K562 treated with DMSO at 1 percent for 24 hours (cell line): Measurements from ENCODE around the gene RSPH10B. TPM values are rescaled to one million over a fixed set of nuclear protein-coding genes. Genes with fewer than 3 reads are reported as not detected.

ENCODE experiments used
- total RNA-seq: library from RNA; unstranded; fragments of 300-600 nt; gene quantifications from 2 replicates; pipeline ENCODE4 v1.2.3, GENCODE V29; 2022; ENCODE audit warnings: low read depth; ENCODE audit not compliant: insufficient read depth

RSPH10B gene
- total RNA-seq: 0.08 TPM in 1 of 2 replicates, not detected in the other

DNA sequence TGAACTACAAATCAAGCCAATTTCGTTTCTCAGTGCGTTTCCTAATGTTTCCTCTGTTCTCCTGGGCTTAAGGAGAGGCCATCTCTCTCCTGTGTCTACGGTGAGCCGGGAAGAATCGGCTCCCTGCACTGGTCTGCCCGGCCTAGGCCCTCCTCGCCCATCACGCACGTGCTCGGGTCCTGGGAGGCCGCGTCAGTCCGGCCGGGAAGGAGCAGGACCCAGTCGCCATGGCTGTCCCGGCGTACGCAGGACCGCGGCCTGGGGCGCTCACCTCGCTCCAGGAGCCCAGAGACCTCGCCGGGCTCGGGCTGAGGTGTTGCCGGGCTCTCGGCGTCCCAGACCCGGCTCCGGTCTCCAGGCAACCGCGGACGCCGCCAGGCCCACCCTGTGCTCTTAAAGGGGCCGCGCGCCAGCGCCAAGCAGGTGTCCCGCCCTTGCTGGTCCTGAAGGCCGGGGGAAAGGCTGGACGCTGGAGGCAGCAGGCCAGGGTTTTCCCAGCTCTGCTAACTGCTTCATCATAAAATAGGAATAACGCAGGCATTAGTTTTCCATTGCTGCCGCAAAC, at the start of gene RSPH10B:
Gene RSPH10B, minus strand, starts transcription at position 343 of the 565 bp plus-strand sequence. CDS start 3,573 bp downstream, outside the sequence.

DNA sequence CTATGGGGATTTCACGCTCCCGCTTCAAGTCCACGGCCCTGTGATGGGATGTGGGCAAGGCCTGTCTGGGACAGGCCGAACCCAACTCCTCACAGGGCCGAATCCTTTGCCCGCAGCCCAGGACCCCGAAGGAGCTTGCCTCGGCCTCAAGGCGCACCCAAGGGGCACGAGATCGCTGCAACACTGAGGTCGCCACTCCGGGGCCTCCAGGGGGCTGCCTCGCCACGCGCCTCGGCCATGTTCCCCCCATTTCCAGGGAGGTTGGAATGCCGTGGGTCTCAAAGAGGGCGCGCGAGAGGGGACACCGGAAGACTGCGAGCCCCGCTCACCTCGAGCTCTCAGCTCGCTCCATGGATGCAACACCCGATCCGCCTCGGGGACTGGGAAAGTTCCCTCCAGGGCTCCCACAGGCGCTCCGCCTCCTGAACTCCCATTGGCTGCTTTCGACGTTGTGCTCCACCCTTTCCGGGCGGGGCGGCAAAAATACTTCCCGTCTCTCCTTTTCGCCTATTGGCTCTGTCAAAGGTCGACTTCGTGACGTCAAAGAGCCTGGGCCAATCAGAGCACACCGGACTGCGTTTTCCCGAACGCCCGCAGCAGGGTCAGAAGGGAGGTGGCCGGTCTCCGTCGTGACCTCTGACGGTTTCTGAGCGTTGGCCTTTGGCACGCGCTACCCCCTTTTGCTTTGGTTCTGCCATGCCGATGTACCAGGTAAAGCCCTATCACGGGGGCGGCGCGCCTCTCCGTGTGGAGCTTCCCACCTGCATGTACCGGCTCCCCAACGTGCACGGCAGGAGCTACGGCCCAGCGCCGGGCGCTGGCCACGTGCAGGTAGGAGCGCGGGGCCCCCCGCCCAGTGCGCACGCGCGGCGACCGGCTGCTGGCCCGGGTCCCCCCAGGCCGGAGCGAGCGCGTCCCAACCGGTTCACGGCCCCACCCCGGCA, 38.5 kb upstream of the RSPH10B start, which contains the start of the genes AIMP2 and PMS2:
Gene AIMP2, plus strand, starts transcription at position 605 of the 944 bp plus-strand sequence. Its CDS starts 92 bp downstream, at position 697.
Gene PMS2, minus strand, starts transcription at position 382 of the 944 bp plus-strand sequence. Its CDS starts 30 bp downstream, at position 352.

DNA sequence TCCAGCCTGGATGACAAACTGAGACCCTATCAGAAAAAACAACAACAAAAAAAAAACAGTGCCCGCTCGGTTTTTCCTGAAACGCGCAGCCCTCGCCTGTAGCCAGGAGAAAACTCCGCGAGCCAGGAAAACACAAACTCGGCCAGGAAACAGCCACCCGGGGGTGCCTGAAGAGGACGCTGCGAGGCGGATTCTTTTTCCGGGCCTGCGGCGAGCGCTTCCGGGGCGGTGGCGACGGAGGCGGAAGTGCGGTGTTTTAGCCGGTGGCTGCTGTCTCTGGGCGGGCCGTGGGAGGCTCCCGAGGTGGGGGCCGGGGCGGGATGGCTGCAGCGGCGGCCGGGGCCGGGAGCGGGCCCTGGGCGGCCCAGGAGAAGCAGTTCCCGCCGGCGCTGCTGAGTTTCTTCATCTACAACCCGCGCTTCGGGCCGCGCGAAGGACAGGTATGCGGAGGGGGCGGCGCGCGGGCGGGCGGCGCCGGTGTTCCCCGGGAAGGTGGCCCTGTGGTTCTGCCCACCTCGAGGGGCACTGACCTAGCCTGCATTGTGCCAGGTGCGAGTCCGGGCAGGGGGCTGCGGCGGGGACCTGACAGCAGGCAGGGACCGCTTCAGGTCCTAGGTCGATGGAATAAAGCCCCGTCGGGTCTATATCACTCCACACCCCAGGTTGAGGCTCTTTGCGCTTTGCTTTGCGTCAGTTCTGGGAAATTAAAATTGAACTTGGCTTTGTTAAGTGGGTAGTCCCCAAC, 71.8 kb downstream of the RSPH10B start, which contains the start of gene CCZ1:
Gene CCZ1, plus strand, starts transcription at position 254 of the 745 bp plus-strand sequence. Its CDS starts 67 bp downstream, at position 321.

Other genes with a start within 250 kb of the RSPH10B start
- 28.6 and 29.8 TPM in 2 replicates for gene RNF216, start 189.0 kb downstream of the RSPH10B start, total RNA-seq
- not detected in 2 replicates for gene OCM, start 89.9 kb downstream of the RSPH10B start, total RNA-seq
- 50.9 and 54.9 TPM in 2 replicates for gene CCZ1, start 72.0 kb downstream of the RSPH10B start, total RNA-seq
- 11.2 and 12.1 TPM in 2 replicates for gene PMS2, start 38.4 kb upstream of the RSPH10B start, total RNA-seq
- 39.2 and 39.5 TPM in 2 replicates for gene AIMP2, start 38.6 kb upstream of the RSPH10B start, total RNA-seq
- 0.96 TPM in 1 of 2 replicates, not detected in the other for gene ANKRD61, start 60.7 kb upstream of the RSPH10B start, total RNA-seq
- gene EIF2AK1, start 88.5 kb upstream of the RSPH10B start, total RNA-seq: 126 and 131 TPM in 2 replicates
- 10.5 and 11.3 TPM in 2 replicates for gene USP42, start 134.3 kb upstream of the RSPH10B start, total RNA-seq